ENCODE data around the gene ID4. TPM values are rescaled to one million over a fixed set of nuclear protein-coding genes. Genes with fewer than 3 reads are reported as not detected.

Gene ID4
- total and polyA plus RNA-seq, 2 donors (not counting 3 experiments of a cell fraction or from before 2014, with no cell fraction given): not detected

DNA sequence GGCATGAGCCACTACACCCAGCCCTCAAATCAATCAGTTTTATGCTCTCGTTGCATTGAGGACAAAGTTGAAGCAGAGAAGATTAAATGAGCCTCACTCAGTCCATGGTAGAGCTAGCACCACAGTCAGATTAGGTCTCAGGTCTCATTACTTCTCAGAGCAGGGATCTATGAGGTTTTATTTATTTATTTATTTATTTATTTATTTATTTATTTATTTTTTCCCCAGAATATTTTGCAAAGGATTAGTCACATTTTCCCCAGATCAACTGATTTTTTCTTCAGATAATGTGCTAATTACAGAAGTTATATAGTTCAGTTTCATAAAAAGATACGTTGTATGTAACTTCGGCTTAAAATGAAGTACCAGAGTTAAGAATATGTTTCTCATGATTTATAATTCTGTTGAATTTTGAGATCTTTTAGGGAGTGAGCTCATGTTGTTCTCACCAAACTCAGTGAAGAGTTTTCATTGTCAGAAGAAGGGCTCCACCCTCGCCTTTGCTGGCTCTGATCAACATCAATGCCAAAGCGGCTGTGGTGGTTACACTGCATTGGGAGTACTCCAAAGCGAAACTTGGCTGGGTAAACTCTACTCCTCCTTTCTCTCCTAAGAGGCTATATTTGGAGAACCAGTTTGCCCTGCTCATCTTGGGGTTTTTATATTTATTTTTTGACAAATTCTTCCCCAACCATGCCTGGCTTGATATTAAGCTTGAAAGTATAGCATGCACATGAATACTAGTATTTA, 12.9 kb upstream of the ID4 start:
- dilution Hi-C loops (cut with MboI; ENCODE audit: extremely low pct_ligation_motif_present, low sequenced_read_pairs): no loop called here
- POLR2A ChIA-PET: no interaction called here
- no peak overlapping the region for H3K4me2 ChIP-seq (ENCODE audit: insufficient read depth, low read length)

DNA sequence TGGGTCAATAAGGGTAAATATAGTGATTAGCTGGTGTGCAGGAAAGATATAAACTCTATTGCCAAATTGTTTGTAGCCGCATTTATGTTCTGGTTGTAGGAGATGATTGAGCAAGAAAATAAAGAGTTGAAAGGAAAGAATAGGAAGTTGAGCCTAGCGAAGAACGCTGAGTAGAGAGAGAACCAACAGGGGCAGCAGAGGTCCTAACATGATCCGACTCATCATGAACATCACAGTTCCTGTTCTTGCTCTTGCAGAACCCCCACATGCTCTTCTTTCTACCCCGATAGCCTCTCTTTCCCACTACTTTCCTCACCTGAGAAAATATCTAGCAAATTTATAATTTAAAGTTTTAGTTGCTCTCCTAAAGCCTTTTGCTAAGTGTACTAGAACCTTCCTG, 9.9 kb upstream of the ID4 start:
- Histone ChIP-seq H4K20me1 (replicated peaks; ENCODE audit: control insufficient read depth, extremely low read depth, insufficient read depth, low read length) (no peaks in the 10 kb centered on the region), H3K27me3 (ENCODE audit: control insufficient read depth in 2 of 2, insufficient read depth in 2 of 2, low read length in 2 of 2) (no peaks in the 10 kb centered on the region), H3K27ac (ENCODE audit: insufficient read depth, low read depth, low read length) (no peak overlapping the region), H3K36me3 (ENCODE audit: control insufficient read depth in 2 of 2, extremely low read depth in 1 of 2, insufficient read depth in 2 of 2, low read length in 2 of 2) (no peaks in the 10 kb centered on the region), H3K4me2 (ENCODE audit: insufficient read depth, low read length) (no peak overlapping the region), H2AFZ (ENCODE audit: low read depth, low read length) (no peak overlapping the region), H3K79me2 (ENCODE audit: control insufficient read depth, insufficient read depth, low read length) (no peaks in the 10 kb centered on the region), H3K4me3 (replicated peaks in 1 of 3; ENCODE audit: insufficient read depth in 1 of 3, low read depth in 1 of 3, low read length in 3 of 3) (no peak overlapping the region), H3K4me1 (ENCODE audit: control insufficient read depth, extremely low read depth, insufficient read depth, low read length) (no peaks in the 10 kb centered on the region), H3K9me3 (replicated peaks; ENCODE audit: control insufficient read depth, insufficient read depth, low read length) (no peaks in the 10 kb centered on the region), H3K9me1 (replicated peaks; ENCODE audit: control insufficient read depth, extremely low read depth, insufficient read depth, low read length) (no peaks in the 10 kb centered on the region), H3K9ac (replicated peaks; ENCODE audit: extremely low read depth, insufficient read depth, low read length) (no peak overlapping the region)
- CTCF ChIA-PET: no interaction called here
- POLR2A ChIA-PET: no interaction called here
- BruUV-seq (replicated peaks): no TSS peak
- FAIRE-seq (no peak), DNase-seq (ENCODE audit: low read depth, low spot score) (no peak)
- TF ChIP-seq JUN (IDR thresholded peaks at IDR 0.05; ENCODE audit: borderline replicate concordance, insufficient read depth, insufficient read length, low read depth) (no peak), GATA2 (IDR thresholded peaks at IDR 0.05; ENCODE audit: insufficient read depth, insufficient read length, low read depth, low read length) (no peak), POLR2AphosphoS5 (IDR thresholded peaks at IDR 0.05; ENCODE audit: insufficient read depth, low read depth, low read length) (no peak), EZH2 (IDR thresholded peaks at IDR 0.05; ENCODE audit: borderline replicate concordance, low read depth, low read length, severe bottlenecking) (no peak), FOS (IDR thresholded peaks at IDR 0.05; ENCODE audit: borderline replicate concordance, insufficient read depth, low read length) (no peak), MYC (IDR thresholded peaks at IDR 0.05; ENCODE audit: low read depth, low read length) (no peak), POLR2A (IDR thresholded peaks at IDR 0.05; ENCODE audit: low read depth, low read length) (no peak), MAX (IDR thresholded peaks at IDR 0.05; ENCODE audit: insufficient read depth, insufficient read length) (no peak)
- TF ChIP-seq, protein P1, sequence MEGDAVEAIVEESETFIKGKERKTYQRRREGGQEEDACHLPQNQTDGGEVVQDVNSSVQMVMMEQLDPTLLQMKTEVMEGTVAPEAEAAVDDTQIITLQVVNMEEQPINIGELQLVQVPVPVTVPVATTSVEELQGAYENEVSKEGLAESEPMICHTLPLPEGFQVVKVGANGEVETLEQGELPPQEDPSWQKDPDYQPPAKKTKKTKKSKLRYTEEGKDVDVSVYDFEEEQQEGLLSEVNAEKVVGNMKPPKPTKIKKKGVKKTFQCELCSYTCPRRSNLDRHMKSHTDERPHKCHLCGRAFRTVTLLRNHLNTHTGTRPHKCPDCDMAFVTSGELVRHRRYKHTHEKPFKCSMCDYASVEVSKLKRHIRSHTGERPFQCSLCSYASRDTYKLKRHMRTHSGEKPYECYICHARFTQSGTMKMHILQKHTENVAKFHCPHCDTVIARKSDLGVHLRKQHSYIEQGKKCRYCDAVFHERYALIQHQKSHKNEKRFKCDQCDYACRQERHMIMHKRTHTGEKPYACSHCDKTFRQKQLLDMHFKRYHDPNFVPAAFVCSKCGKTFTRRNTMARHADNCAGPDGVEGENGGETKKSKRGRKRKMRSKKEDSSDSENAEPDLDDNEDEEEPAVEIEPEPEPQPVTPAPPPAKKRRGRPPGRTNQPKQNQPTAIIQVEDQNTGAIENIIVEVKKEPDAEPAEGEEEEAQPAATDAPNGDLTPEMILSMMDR (IDR thresholded peaks at IDR 0.05; ENCODE audit: extremely low read depth in 1 of 2, insufficient read depth in 1 of 2, low read depth in 1 of 2, low read length in 2 of 2): no peak
- dilution Hi-C loops (cut with MboI; ENCODE audit: extremely low pct_ligation_motif_present, low sequenced_read_pairs): no loop called here
- intact Hi-C loops (cut with micrococcal nuclease): no loop called here

More for the DNA sequence above, 12.9 kb upstream of the ID4 start:
- H3K27ac ChIP-seq (ENCODE audit: insufficient read depth, low read depth, low read length): no peak overlapping the region
- no peaks in the 10 kb centered on the region for H3K4me1 ChIP-seq (ENCODE audit: control insufficient read depth, extremely low read depth, insufficient read depth, low read length)
- TF ChIP-seq JUN (IDR thresholded peaks at IDR 0.05; ENCODE audit: borderline replicate concordance, insufficient read depth, insufficient read length, low read depth) (no peak), EZH2 (IDR thresholded peaks at IDR 0.05; ENCODE audit: borderline replicate concordance, low read depth, low read length, severe bottlenecking) (no peak), MYC (IDR thresholded peaks at IDR 0.05; ENCODE audit: low read depth, low read length) (no peak), GATA2 (IDR thresholded peaks at IDR 0.05; ENCODE audit: insufficient read depth, insufficient read length, low read depth, low read length) (no peak)
- TF ChIP-seq, protein P1 (IDR thresholded peaks at IDR 0.05; ENCODE audit: extremely low read depth in 1 of 2, insufficient read depth in 1 of 2, low read depth in 1 of 2, low read length in 2 of 2): no peak
- H3K9ac ChIP-seq (replicated peaks; ENCODE audit: extremely low read depth, insufficient read depth, low read length): no peak overlapping the region
- H3K9me1 ChIP-seq (replicated peaks; ENCODE audit: control insufficient read depth, extremely low read depth, insufficient read depth, low read length): no peaks in the 10 kb centered on the region
- no peaks in the 10 kb centered on the region for H3K79me2 ChIP-seq (ENCODE audit: control insufficient read depth, insufficient read depth, low read length)
- DNase-seq (ENCODE audit: low read depth, low spot score) (no peak), FAIRE-seq (no peak)
- CTCF ChIA-PET: interaction anchor here (1.3 kb wide), 1 partner anchor 24 kb away, joined by 4 read pairs; no protein-coding TSS in a partner anchor
- BruUV-seq (replicated peaks): no TSS peak
- H2AFZ ChIP-seq (ENCODE audit: low read depth, low read length): no peak overlapping the region
- H4K20me1 ChIP-seq (replicated peaks; ENCODE audit: control insufficient read depth, extremely low read depth, insufficient read depth, low read length): no peaks in the 10 kb centered on the region
- H3K36me3 ChIP-seq (ENCODE audit: control insufficient read depth in 2 of 2, extremely low read depth in 1 of 2, insufficient read depth in 2 of 2, low read length in 2 of 2): no peaks in the 10 kb centered on the region
- H3K9me3 ChIP-seq (replicated peaks; ENCODE audit: control insufficient read depth, insufficient read depth, low read length): no peaks in the 10 kb centered on the region
- intact Hi-C loops (cut with micrococcal nuclease): no loop called here
- no peaks in the 10 kb centered on the region for H3K27me3 ChIP-seq (ENCODE audit: control insufficient read depth in 2 of 2, insufficient read depth in 2 of 2, low read length in 2 of 2)
- no peak overlapping the region for H3K4me3 ChIP-seq (replicated peaks in 1 of 3; ENCODE audit: insufficient read depth in 1 of 3, low read depth in 1 of 3, low read length in 3 of 3)

All from endothelial cell of umbilical vein (primary cell).